H9 (cell line): ENCODE measurements around the gene NR3C2. TPM values are rescaled to one million over a fixed set of nuclear protein-coding genes. Genes with fewer than 3 reads are reported as not detected.

ENCODE experiments used
- DNase-seq: peaks from one replicate; pipeline ENCODE4 v3.0.0-alpha.2; 2017
- H2AFZ ChIP-seq: one replicate; pipeline ENCODE4 v1.6.1; 2013; ENCODE audit warnings: mild to moderate bottlenecking, low read length, control low read depth, moderate library complexity
- H2AK5ac ChIP-seq: 2 replicates; pipeline ENCODE4 v1.6.1; 2013; ENCODE audit warnings: low read length, control low read depth, mixed read lengths; ENCODE audit not compliant: insufficient read length
- H2BK120ac ChIP-seq: one replicate; pipeline ENCODE4 v1.6.1; 2013; ENCODE audit warnings: low read depth, mild to moderate bottlenecking, low read length, control low read depth, inconsistent platforms; ENCODE audit not compliant: poor library complexity, severe bottlenecking
- H2BK12ac ChIP-seq: 2 replicates; pipeline ENCODE4 v1.6.1; 2013; ENCODE audit warnings: low read length, control low read depth, mixed read lengths, low read depth; ENCODE audit not compliant: insufficient read length
- H2BK15ac ChIP-seq: 2 replicates; pipeline ENCODE4 v1.6.1; 2013; ENCODE audit warnings: low read depth, low read length, control low read depth
- H2BK20ac ChIP-seq: one replicate; pipeline ENCODE4 v1.6.1; 2013; ENCODE audit warnings: low read depth, mild to moderate bottlenecking, low read length, control low read depth, inconsistent platforms; ENCODE audit not compliant: poor library complexity, severe bottlenecking
- H2BK5ac ChIP-seq: 2 replicates; pipeline ENCODE4 v1.6.1; 2013; ENCODE audit warnings: low read length, control low read depth, mixed read lengths; ENCODE audit not compliant: insufficient read length
- H3K14ac ChIP-seq: 2 replicates; pipeline ENCODE4 v1.6.1; 2013; ENCODE audit warnings: low read length, control low read depth; ENCODE audit not compliant: insufficient read depth
- H3K18ac ChIP-seq: 2 replicates; pipeline ENCODE4 v1.6.1; 2013; ENCODE audit warnings: low read depth, mild to moderate bottlenecking, mixed read lengths, low read length, control low read depth; ENCODE audit not compliant: insufficient read length
- H3K23ac ChIP-seq: 2 replicates; pipeline ENCODE4 v1.6.1; 2013; ENCODE audit warnings: low read length, control low read depth, mixed read lengths, low read depth; ENCODE audit not compliant: insufficient read length
- H3K23me2 ChIP-seq: 2 replicates; pipeline ENCODE4 v1.6.1; 2013; ENCODE audit warnings: low read depth, mild to moderate bottlenecking, mixed read lengths, low read length, control low read depth; ENCODE audit not compliant: insufficient read length, poor library complexity, severe bottlenecking
- H3K27ac ChIP-seq: 2 replicates; pipeline ENCODE4 v1.5.1; 2013; ENCODE audit warnings: low read length, control low read depth, mixed read lengths, low read depth; ENCODE audit not compliant: insufficient read length
- H3K27me3 ChIP-seq: 2 replicates; pipeline ENCODE4 v1.6.1; 2013; ENCODE audit warnings: low read length, control low read depth, inconsistent platforms; ENCODE audit not compliant: insufficient read depth
- H3K4ac ChIP-seq: 2 replicates; pipeline ENCODE4 v1.6.1; 2013; ENCODE audit warnings: low read depth, mild to moderate bottlenecking, control low read depth, inconsistent platforms, low read length, moderate library complexity
- H3K4me1 ChIP-seq: 2 replicates; pipeline ENCODE4 v1.6.1; 2013; ENCODE audit warnings: low read length, control low read depth, inconsistent platforms; ENCODE audit not compliant: insufficient read depth
- H3K4me2 ChIP-seq: 2 replicates; pipeline ENCODE4 v1.6.1; 2013; ENCODE audit warnings: low read length, control low read depth, mixed read lengths; ENCODE audit not compliant: insufficient read length, insufficient read depth
- H3K56ac ChIP-seq: 2 replicates; pipeline ENCODE4 v1.6.1; 2013; ENCODE audit warnings: low read depth, mild to moderate bottlenecking, mixed read lengths, low read length, control low read depth; ENCODE audit not compliant: insufficient read length
- H3K79me1 ChIP-seq: 2 replicates; pipeline ENCODE4 v1.6.1; 2013; ENCODE audit warnings: low read depth, mild to moderate bottlenecking, moderate library complexity, low read length, control low read depth, inconsistent platforms; ENCODE audit not compliant: insufficient read depth, poor library complexity, severe bottlenecking
- H3K79me2 ChIP-seq: 2 replicates; pipeline ENCODE4 v1.6.1; 2013; ENCODE audit warnings: low read length, control low read depth, inconsistent platforms; ENCODE audit not compliant: insufficient read depth
- H3K9ac ChIP-seq: 2 replicates; pipeline ENCODE4 v1.6.1; 2013; ENCODE audit warnings: low read length, control low read depth, mixed read lengths; ENCODE audit not compliant: insufficient read length; ENCODE audit errors: extremely low read depth
- H3K9me3 ChIP-seq: one replicate; pipeline ENCODE4 v1.6.1; 2013; ENCODE audit warnings: low read depth, low read length, inconsistent platforms; ENCODE audit not compliant: control insufficient read depth
- H3T11ph ChIP-seq: one replicate; pipeline ENCODE4 v1.6.1; 2013; ENCODE audit warnings: mild to moderate bottlenecking, low read length, control low read depth, inconsistent platforms
- H4K20me1 ChIP-seq: one replicate; pipeline ENCODE4 v1.6.1; 2013; ENCODE audit not compliant: control insufficient read depth, insufficient read length, insufficient read depth
- H4K5ac ChIP-seq: 2 replicates; pipeline ENCODE4 v1.6.1; 2013; ENCODE audit warnings: low read depth, mild to moderate bottlenecking, mixed read lengths, low read length, control low read depth; ENCODE audit not compliant: insufficient read length
- H4K8ac ChIP-seq: replicated peaks from 2 replicates; pipeline ENCODE4 v1.6.1; 2013; ENCODE audit warnings: low read length, control low read depth, mixed read lengths, low read depth; ENCODE audit not compliant: insufficient read length
- H4K91ac ChIP-seq: 2 replicates; pipeline ENCODE4 v1.6.1; 2013; ENCODE audit warnings: low read depth, mild to moderate bottlenecking, moderate library complexity, mixed read lengths, low read length, control low read depth; ENCODE audit not compliant: insufficient read length
- H3K27ac Mint-ChIP-seq, 3 experiments: 2 replicates in 2 of 3; 3 replicates in 1 of 3; pipeline ENCODE4 v1.8.0; 2020 to 2021; ENCODE audit warnings: mixed read lengths in 3 of 3, mild to moderate bottlenecking in 1 of 3, moderate library complexity in 1 of 3
- H3K27me3 Mint-ChIP-seq: 2 replicates; pipeline ENCODE4 v1.8.0; 2021; ENCODE audit warnings: low read depth, mild to moderate bottlenecking, moderate library complexity, mixed read lengths
- H3K36me3 Mint-ChIP-seq, 3 experiments: 2 replicates in 2 of 3; 3 replicates in 1 of 3; pipeline ENCODE4 v1.8.0; 2020 to 2021; ENCODE audit warnings: low read depth in 3 of 3, mixed read lengths in 3 of 3; ENCODE audit not compliant: insufficient read depth in 1 of 3
- H3K4me1 Mint-ChIP-seq, 2 experiments: 2 replicates each; pipeline ENCODE4 v1.8.0; 2020; ENCODE audit warnings: mixed read lengths in 2 of 2
- H3K4me3 Mint-ChIP-seq, 2 experiments: 2 replicates in 1 of 2; 3 replicates in 1 of 2; pipeline ENCODE4 v1.8.0; 2020 to 2021; ENCODE audit warnings: mild to moderate bottlenecking in 2 of 2, mixed read lengths in 2 of 2, moderate library complexity in 1 of 2
- H3K9me3 Mint-ChIP-seq, 2 experiments: 2 replicates in 1 of 2; 3 replicates in 1 of 2; pipeline ENCODE4 v1.8.0; 2020; ENCODE audit warnings: mild to moderate bottlenecking in 2 of 2, mixed read lengths in 2 of 2, moderate library complexity in 1 of 2
- WGBS: extraction: QIAGEN DNeasy Blood & Tissue Kit; methylation state at CpG from one replicate; pipeline ENCODE4 v1.1.7; 2013; ENCODE audit warnings: missing lambda C conversion rate, low lambda C conversion rate, mixed read lengths; ENCODE audit not compliant: insufficient read length; ENCODE audit errors: extremely low coverage; 5-methylcytosine and 5-hydroxymethylcytosine counted together
- total RNA-seq: library from RNA; stranded (reverse); gene quantifications from 2 replicates; pipeline ENCODE4 v1.2.1, GENCODE V29; 2021
- TF ChIP-seq, protein P1 (sequence below): fragments of 200-600 bp; sonication (generic); conservative IDR thresholded peaks from 3 replicates; pipeline ENCODE4 v1.8.0; 2021; ENCODE audit warnings: antibody characterized with exemption, mild to moderate bottlenecking

The NR3C2 gene
- total RNA-seq, 1 experiment from 2014 or later, result 1.4 TPM

DNA sequence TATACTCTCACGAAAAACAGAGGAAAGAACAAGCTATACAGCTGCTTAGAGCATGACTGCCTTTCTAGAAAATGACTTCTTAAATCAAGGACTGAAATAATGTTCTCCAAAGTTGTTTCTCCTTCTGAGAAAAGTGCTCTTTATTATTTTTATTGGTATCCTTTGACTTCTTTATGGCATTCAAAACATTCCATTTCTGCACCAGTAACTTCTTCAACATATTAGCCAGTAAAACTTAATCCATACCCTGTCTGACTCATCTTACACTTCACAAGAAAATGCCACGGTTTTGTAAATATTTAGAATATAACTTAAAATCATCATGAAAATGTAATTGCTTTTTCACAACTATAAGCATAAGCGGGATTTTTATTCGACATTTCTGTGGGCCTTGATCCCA, 180.4 kb downstream of the NR3C2 start:
- Histone ChIP-seq H3K4ac (no peak overlapping the region), H3K56ac (no peak overlapping the region), H3K79me1 (no peaks in the 10 kb centered on the region), H3K4me2 (no peak overlapping the region), H4K5ac (no peak overlapping the region), H2AFZ (no peak overlapping the region), H2BK12ac (no peak overlapping the region), H2BK5ac (no peak overlapping the region), H2BK15ac (no peak overlapping the region), H2BK120ac (no peak overlapping the region), H3K27ac (no peak overlapping the region), H4K20me1 (no peaks in the 10 kb centered on the region), H3K9ac (no peak overlapping the region), H3T11ph (no peak overlapping the region), H3K23ac (no peak overlapping the region), H3K14ac (no peak overlapping the region), H2AK5ac (no peak overlapping the region), H3K9me3 (no peaks in the 10 kb centered on the region), H4K91ac (no peak overlapping the region), H3K18ac (no peak overlapping the region), H4K8ac (no peak overlapping the region), H3K23me2 (no peaks in the 10 kb centered on the region), H3K79me2 (no peaks in the 10 kb centered on the region), H2BK20ac (no peak overlapping the region), H3K4me1 (no peaks in the 10 kb centered on the region), H3K27me3 (no peaks in the 10 kb centered on the region)
- no peak for DNase-seq
- H3K9me3 Mint-ChIP-seq, result no peaks in the 10 kb centered on the region
- no CpG with 5 or more reads among the region's 4 CpGs for WGBS
- H3K36me3 Mint-ChIP-seq, result no peaks in the 10 kb centered on the region
- H3K27me3 Mint-ChIP-seq, result no peaks in the 10 kb centered on the region
- no peak overlapping the region for H3K27ac Mint-ChIP-seq
- no peak overlapping the region for H3K4me3 Mint-ChIP-seq
- H3K4me1 Mint-ChIP-seq, result no peaks in the 10 kb centered on the region
- TF ChIP-seq, protein P1, sequence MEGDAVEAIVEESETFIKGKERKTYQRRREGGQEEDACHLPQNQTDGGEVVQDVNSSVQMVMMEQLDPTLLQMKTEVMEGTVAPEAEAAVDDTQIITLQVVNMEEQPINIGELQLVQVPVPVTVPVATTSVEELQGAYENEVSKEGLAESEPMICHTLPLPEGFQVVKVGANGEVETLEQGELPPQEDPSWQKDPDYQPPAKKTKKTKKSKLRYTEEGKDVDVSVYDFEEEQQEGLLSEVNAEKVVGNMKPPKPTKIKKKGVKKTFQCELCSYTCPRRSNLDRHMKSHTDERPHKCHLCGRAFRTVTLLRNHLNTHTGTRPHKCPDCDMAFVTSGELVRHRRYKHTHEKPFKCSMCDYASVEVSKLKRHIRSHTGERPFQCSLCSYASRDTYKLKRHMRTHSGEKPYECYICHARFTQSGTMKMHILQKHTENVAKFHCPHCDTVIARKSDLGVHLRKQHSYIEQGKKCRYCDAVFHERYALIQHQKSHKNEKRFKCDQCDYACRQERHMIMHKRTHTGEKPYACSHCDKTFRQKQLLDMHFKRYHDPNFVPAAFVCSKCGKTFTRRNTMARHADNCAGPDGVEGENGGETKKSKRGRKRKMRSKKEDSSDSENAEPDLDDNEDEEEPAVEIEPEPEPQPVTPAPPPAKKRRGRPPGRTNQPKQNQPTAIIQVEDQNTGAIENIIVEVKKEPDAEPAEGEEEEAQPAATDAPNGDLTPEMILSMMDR, result no peak
